Measurements from ENCODE around the gene CPE.

DNA sequence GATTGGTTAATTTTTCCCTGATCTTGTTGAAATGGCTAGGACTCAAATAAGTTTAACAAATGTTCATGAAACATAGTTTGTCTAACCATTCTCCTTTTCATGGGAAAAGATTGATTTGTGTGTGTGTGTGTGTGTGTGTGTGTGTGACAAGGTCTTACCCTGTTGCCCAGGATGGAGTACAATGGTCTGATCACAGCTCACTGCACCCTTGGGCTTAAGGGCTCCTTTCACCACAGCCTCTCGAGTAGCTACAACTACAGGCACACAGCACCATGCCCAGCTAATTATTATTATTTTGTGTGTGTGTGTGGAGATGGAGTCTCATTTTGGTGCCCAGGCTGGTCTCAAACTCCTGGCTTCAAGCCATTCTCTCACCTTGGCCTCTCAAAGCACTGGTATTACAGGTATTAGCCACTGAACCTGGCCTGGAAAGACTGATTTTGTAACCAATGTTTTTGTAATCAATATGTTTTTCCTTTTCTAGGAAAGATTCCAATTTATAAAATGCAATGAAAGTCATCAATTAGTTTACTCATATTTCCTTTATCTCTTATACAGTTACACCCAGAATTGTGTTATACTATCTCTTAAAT is 139.3 kb downstream of the CPE start:
- no peak for TF ChIP-seq CTCF (conservative IDR thresholded peaks at IDR 0.05 in 1 of 2, IDR thresholded peaks at IDR 0.05 in 1 of 2; ENCODE audit: extremely low read depth in 1 of 2, insufficient read depth in 1 of 2, low read depth in 1 of 2, low read length in 2 of 2)
- TF ChIP-seq EZH2 (IDR thresholded peaks at IDR 0.05; ENCODE audit: borderline replicate concordance, low read length): no peak
